ENCODE measurements around the gene GTF3C2.

DNA sequence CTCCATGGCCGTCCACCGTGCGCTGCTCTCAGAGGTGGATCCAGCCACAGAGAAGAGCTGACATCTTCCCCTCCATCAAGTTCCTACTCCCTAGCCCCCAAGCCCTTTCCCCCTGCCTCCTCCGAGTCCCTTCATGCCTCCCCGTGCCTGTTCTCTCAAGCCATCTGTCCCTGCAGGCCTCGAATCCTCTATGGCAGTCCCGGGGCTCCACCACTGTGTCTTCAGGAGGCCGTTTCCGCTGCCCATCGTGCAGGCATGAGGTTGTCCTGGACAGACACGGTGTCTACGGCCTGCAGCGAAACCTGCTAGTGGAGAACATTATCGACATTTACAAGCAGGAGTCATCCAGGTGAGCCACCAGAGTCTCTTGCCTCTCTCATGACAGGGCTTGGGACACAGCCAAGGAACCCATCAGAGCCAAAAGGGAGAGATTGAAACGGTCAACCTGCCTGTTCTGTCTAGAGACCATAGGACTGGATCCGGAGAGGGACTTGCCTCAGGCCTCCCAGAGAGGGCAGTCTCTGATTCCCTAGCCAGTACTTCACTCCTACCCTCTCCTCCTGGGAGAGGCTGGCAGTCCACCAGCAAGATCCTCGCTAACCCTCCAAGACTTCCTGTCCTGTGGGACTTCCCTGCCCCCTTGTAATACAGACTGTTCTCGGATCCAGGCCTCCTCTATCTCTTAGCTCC is 58.0 kb downstream of the GTF3C2 start:
- TF ChIP-seq ZNF408 (CRISPR knock-in tag; IDR thresholded peaks at IDR 0.05; ENCODE audit: low read depth) (no peak), U2AF1 (optimal IDR thresholded peaks at IDR 0.05; ENCODE audit: low read depth, low read length) (no peak), ZNF644 (tag; IDR thresholded peaks at IDR 0.05; ENCODE audit: low read depth) (no peak), ZNF282 (CRISPR knock-in tag; IDR thresholded peaks at IDR 0.05) (no peak), BRF1 (IDR thresholded peaks at IDR 0.05; ENCODE audit: borderline replicate concordance, extremely low read depth, insufficient read length) (no peak), CXXC5 (CRISPR knock-in tag; IDR thresholded peaks at IDR 0.05) (no peak), ZNF175 (CRISPR knock-in tag; IDR thresholded peaks at IDR 0.05; ENCODE audit: low read depth) (no peak), NONO (IDR thresholded peaks at IDR 0.05; ENCODE audit: low read depth in 2 of 2, low read length in 1 of 2) (no peak), EP300 (IDR thresholded peaks at IDR 0.05; ENCODE audit: low read length) (no peak)
- TF ChIP-seq, protein P1, sequence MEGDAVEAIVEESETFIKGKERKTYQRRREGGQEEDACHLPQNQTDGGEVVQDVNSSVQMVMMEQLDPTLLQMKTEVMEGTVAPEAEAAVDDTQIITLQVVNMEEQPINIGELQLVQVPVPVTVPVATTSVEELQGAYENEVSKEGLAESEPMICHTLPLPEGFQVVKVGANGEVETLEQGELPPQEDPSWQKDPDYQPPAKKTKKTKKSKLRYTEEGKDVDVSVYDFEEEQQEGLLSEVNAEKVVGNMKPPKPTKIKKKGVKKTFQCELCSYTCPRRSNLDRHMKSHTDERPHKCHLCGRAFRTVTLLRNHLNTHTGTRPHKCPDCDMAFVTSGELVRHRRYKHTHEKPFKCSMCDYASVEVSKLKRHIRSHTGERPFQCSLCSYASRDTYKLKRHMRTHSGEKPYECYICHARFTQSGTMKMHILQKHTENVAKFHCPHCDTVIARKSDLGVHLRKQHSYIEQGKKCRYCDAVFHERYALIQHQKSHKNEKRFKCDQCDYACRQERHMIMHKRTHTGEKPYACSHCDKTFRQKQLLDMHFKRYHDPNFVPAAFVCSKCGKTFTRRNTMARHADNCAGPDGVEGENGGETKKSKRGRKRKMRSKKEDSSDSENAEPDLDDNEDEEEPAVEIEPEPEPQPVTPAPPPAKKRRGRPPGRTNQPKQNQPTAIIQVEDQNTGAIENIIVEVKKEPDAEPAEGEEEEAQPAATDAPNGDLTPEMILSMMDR (IDR thresholded peaks at IDR 0.05 in 2 of 3, conservative IDR thresholded peaks at IDR 0.05 in 1 of 3; ENCODE audit: insufficient read depth in 2 of 3, low read depth in 1 of 3, low read length in 3 of 3): no peak
- TF ChIP-seq, protein P2, sequence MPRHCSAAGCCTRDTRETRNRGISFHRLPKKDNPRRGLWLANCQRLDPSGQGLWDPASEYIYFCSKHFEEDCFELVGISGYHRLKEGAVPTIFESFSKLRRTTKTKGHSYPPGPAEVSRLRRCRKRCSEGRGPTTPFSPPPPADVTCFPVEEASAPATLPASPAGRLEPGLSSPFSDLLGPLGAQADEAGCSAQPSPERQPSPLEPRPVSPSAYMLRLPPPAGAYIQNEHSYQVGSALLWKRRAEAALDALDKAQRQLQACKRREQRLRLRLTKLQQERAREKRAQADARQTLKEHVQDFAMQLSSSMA (CRISPR knock-in tag; IDR thresholded peaks at IDR 0.05): no peak
